ENCODE results near the gene HAPLN3. TPM values are rescaled to one million over a fixed set of nuclear protein-coding genes. Genes with fewer than 3 reads are reported as not detected.

Gene HAPLN3
- total and polyA plus RNA-seq, 4 donors: 0.21 to 0.51 (median 0.34) TPM

- Histone ChIP-seq H3K9me3 (ENCODE audit: control insufficient read depth in 4 of 4, low read length in 3 of 4) (no peaks in the 10 kb centered on the region), H3K9ac (ENCODE audit: low read depth in 1 of 2, low read length in 2 of 2) (no peak overlapping the region), H3K4me1 (ENCODE audit: control insufficient read depth in 4 of 4, insufficient read depth in 4 of 4, low read length in 3 of 4) (no peaks in the 10 kb centered on the region), H3K4me3 (ENCODE audit: low read depth in 1 of 3, low read length in 3 of 3) (no peak overlapping the region), H3K36me3 (ENCODE audit: control insufficient read depth in 4 of 4, insufficient read depth in 3 of 4, low read depth in 1 of 4, low read length in 3 of 4) (no peaks in the 10 kb centered on the region), H3K27me3 (ENCODE audit: control insufficient read depth in 4 of 4, insufficient read depth in 4 of 4, low read length in 3 of 4) (no peaks in the 10 kb centered on the region), H3K27ac (ENCODE audit: low read depth in 1 of 2, low read length in 2 of 2) (no peak overlapping the region)
- no peak for DNase-seq (ENCODE audit: low spot score)
- 77% methylated on average over 2 of the region's 2 CpGs for WGBS
- TF ChIP-seq SP1 (IDR thresholded peaks at IDR 0.05): no peak
- no peak for TF ChIP-seq FOXA2 (IDR thresholded peaks at IDR 0.05)
- no peak for TF ChIP-seq CTCF (IDR thresholded peaks at IDR 0.05; ENCODE audit: low read depth, low read length, missing input control)
- no peak for TF ChIP-seq GABPA (IDR thresholded peaks at IDR 0.05 in 1 of 2, conservative IDR thresholded peaks at IDR 0.05 in 1 of 2)
- no peak for TF ChIP-seq HNF4A (conservative IDR thresholded peaks at IDR 0.05)
- TF ChIP-seq TAF1 (conservative IDR thresholded peaks at IDR 0.05): no peak
- no peak for TF ChIP-seq YY1 (IDR thresholded peaks at IDR 0.05)
- TF ChIP-seq EGR1 (IDR thresholded peaks at IDR 0.05; ENCODE audit: low read depth in 2 of 2): no peak
- no peak for TF ChIP-seq RXRA (IDR thresholded peaks at IDR 0.05)
- no peak for TF ChIP-seq REST (IDR thresholded peaks at IDR 0.05)
- no peak for TF ChIP-seq NR2F2 (IDR thresholded peaks at IDR 0.05)
- TF ChIP-seq JUND (IDR thresholded peaks at IDR 0.05): no peak
- TF ChIP-seq MAX (IDR thresholded peaks at IDR 0.05): no peak
- TF ChIP-seq ATF3 (IDR thresholded peaks at IDR 0.05): no peak
- TF ChIP-seq FOXA1 (IDR thresholded peaks at IDR 0.05): no peak
- no peak for TF ChIP-seq RAD21 (IDR thresholded peaks at IDR 0.05)
- TF ChIP-seq, protein P1, sequence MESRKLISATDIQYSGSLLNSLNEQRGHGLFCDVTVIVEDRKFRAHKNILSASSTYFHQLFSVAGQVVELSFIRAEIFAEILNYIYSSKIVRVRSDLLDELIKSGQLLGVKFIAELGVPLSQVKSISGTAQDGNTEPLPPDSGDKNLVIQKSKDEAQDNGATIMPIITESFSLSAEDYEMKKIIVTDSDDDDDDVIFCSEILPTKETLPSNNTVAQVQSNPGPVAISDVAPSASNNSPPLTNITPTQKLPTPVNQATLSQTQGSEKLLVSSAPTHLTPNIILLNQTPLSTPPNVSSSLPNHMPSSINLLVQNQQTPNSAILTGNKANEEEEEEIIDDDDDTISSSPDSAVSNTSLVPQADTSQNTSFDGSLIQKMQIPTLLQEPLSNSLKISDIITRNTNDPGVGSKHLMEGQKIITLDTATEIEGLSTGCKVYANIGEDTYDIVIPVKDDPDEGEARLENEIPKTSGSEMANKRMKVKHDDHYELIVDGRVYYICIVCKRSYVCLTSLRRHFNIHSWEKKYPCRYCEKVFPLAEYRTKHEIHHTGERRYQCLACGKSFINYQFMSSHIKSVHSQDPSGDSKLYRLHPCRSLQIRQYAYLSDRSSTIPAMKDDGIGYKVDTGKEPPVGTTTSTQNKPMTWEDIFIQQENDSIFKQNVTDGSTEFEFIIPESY (IDR thresholded peaks at IDR 0.05): no peak
These were observed 44.1 kb upstream of the HAPLN3 start for GRCh38 chr15:88939486-88939806.

Data from liver (tissue), 9 donors.